Measurements from ENCODE around the gene SH3GL3. TPM values are rescaled to one million over a fixed set of nuclear protein-coding genes. Genes with fewer than 3 reads are reported as not detected.

SH3GL3 gene
- polyA plus RNA-seq, 2 of the 4 experiments (the other 2 are of a cell fraction) = 0.19 to 0.21 TPM

DNA sequence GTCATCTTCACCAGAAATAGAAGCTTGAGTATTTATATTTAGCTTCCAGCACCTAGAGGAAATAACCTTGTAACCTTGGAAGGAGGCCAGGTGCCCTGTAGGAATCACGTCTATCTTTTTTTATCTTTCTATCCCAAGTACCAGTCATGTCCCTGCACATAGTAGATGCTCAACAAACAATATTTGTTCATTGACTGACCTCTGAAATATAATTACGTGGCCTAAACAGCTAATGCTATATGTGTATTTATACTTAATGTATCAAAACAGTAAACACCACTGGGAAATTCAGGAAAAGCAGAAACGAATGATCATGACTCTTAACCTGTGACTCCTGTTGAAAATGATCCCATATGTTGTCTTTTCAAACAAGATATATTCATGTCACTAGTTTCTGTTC lies 108.9 kb downstream of the SH3GL3 start:
- DNase-seq (ENCODE audit: low read depth in 1 of 2, low spot score in 1 of 2) = no peak
- Histone ChIP-seq H3K27ac (no peak overlapping the region), H3K4me3 (no peak overlapping the region), H3K4me1 (no peaks in the 10 kb centered on the region), H3K4me2 (no peak overlapping the region), H3K9me3 (no peaks in the 10 kb centered on the region)
- no peak for TF ChIP-seq EP300 (IDR thresholded peaks at IDR 0.05)
- no peak for TF ChIP-seq MAZ (IDR thresholded peaks at IDR 0.05; ENCODE audit: borderline replicate concordance, low read depth, low read length)
- TF ChIP-seq HEYL (CRISPR knock-in tag; IDR thresholded peaks at IDR 0.05) = no peak
- TF ChIP-seq NPAS2 (CRISPR knock-in tag; IDR thresholded peaks at IDR 0.05; ENCODE audit: borderline replicate concordance) = no peak
- no peak for TF ChIP-seq EHF (CRISPR knock-in tag; IDR thresholded peaks at IDR 0.05)
- TF ChIP-seq POLR2A (IDR thresholded peaks at IDR 0.05; ENCODE audit: low read length) = no peak
- TF ChIP-seq, protein P1, sequence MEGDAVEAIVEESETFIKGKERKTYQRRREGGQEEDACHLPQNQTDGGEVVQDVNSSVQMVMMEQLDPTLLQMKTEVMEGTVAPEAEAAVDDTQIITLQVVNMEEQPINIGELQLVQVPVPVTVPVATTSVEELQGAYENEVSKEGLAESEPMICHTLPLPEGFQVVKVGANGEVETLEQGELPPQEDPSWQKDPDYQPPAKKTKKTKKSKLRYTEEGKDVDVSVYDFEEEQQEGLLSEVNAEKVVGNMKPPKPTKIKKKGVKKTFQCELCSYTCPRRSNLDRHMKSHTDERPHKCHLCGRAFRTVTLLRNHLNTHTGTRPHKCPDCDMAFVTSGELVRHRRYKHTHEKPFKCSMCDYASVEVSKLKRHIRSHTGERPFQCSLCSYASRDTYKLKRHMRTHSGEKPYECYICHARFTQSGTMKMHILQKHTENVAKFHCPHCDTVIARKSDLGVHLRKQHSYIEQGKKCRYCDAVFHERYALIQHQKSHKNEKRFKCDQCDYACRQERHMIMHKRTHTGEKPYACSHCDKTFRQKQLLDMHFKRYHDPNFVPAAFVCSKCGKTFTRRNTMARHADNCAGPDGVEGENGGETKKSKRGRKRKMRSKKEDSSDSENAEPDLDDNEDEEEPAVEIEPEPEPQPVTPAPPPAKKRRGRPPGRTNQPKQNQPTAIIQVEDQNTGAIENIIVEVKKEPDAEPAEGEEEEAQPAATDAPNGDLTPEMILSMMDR (IDR thresholded peaks at IDR 0.05) = no peak
- no peak for TF ChIP-seq GATA3 (IDR thresholded peaks at IDR 0.05; ENCODE audit: borderline replicate concordance)
- TF ChIP-seq RCOR1 (IDR thresholded peaks at IDR 0.05; ENCODE audit: low read depth, low read length) = no peak
- TF ChIP-seq FOSL2 (IDR thresholded peaks at IDR 0.05) = no peak
- no peak for TF ChIP-seq FOSL2 (CRISPR knock-in tag; IDR thresholded peaks at IDR 0.05)
- TF ChIP-seq, protein P2, sequence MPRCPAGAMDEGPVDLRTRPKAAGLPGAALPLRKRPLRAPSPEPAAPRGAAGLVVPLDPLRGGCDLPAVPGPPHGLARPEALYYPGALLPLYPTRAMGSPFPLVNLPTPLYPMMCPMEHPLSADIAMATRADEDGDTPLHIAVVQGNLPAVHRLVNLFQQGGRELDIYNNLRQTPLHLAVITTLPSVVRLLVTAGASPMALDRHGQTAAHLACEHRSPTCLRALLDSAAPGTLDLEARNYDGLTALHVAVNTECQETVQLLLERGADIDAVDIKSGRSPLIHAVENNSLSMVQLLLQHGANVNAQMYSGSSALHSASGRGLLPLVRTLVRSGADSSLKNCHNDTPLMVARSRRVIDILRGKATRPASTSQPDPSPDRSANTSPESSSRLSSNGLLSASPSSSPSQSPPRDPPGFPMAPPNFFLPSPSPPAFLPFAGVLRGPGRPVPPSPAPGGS (IDR thresholded peaks at IDR 0.05) = no peak
- TF ChIP-seq, protein P3, sequence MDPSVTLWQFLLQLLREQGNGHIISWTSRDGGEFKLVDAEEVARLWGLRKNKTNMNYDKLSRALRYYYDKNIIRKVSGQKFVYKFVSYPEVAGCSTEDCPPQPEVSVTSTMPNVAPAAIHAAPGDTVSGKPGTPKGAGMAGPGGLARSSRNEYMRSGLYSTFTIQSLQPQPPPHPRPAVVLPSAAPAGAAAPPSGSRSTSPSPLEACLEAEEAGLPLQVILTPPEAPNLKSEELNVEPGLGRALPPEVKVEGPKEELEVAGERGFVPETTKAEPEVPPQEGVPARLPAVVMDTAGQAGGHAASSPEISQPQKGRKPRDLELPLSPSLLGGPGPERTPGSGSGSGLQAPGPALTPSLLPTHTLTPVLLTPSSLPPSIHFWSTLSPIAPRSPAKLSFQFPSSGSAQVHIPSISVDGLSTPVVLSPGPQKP (IDR thresholded peaks at IDR 0.05; ENCODE audit: low read depth, low read length) = no peak
- no peak for TF ChIP-seq JUN (IDR thresholded peaks at IDR 0.05)
- no peak for TF ChIP-seq TFCP2L1 (CRISPR knock-in tag; IDR thresholded peaks at IDR 0.05)
- no peak for TF ChIP-seq HDAC2 (IDR thresholded peaks at IDR 0.05)
- no peak for TF ChIP-seq CHD4 (IDR thresholded peaks at IDR 0.05; ENCODE audit: borderline replicate concordance)
- TF ChIP-seq KDM1A (IDR thresholded peaks at IDR 0.05; ENCODE audit: low read depth) = no peak
- no peak for TF ChIP-seq SREBF2 (IDR thresholded peaks at IDR 0.05)
- no peak for TF ChIP-seq NFE2L2 (conservative IDR thresholded peaks at IDR 0.05; ENCODE audit: low read length)
- POLR2A ChIA-PET = no interaction called here
- 4% methylated on average over 3 of the region's 3 CpGs for WGBS (ENCODE audit: missing lambda C conversion rate)
- ATAC-seq = no peak
- CTCF ChIA-PET = interaction anchor here (0.8 to 16.0 kb wide), 8 partner anchors 9 to 376 kb away, joined by 3 to 249 read pairs (median 4); partner anchors contain the start of gene SH3GL3
- no peak for FAIRE-seq

DNA sequence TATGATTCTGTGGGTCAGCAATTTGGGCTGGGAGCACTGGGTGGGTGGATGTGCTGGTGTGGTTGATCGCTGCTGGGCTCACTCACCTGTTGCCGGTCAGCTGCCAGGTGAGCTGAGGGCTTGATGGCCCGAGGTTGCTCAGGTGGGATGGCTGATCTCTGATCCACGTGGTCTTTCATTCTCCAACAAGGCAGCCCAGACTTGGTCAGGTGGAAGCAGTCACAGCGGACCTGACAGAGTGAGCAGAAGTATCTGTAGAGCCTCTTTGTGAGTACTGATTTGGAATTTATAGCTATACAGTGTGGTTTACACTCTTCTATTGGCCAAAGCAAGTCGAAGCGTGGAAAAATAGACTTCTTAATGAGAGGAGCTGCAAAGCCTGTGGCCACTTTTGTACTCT lies 109.6 kb downstream of the SH3GL3 start:
- POLR2A ChIA-PET = no interaction called here
- Histone ChIP-seq H3K27ac (no peak overlapping the region), H3K4me2 (no peak overlapping the region), H3K4me1 (no peaks in the 10 kb centered on the region), H3K9me3 (no peaks in the 10 kb centered on the region), H3K4me3 (no peak overlapping the region)
- CTCF ChIA-PET = interaction anchor here (1.0 to 16.0 kb wide), 7 partner anchors 9 to 309 kb away, joined by 3 to 249 read pairs (median 8); partner anchors contain the start of gene SH3GL3
- FAIRE-seq (no peak), ATAC-seq (no peak), DNase-seq (ENCODE audit: low read depth in 1 of 2, low spot score in 1 of 2) (no peak)
- WGBS (ENCODE audit: missing lambda C conversion rate) = 37% methylated on average over 7 of the region's 7 CpGs
- TF ChIP-seq FOXS1 (CRISPR knock-in tag; IDR thresholded peaks at IDR 0.05) (no peak), EHF (CRISPR knock-in tag; IDR thresholded peaks at IDR 0.05) (no peak), GATA3 (IDR thresholded peaks at IDR 0.05; ENCODE audit: borderline replicate concordance) (no peak), CBX2 (IDR thresholded peaks at IDR 0.05; ENCODE audit: borderline replicate concordance, low read depth) (no peak), NR3C1 (IDR thresholded peaks at IDR 0.05) (no peak), CEBPB (IDR thresholded peaks at IDR 0.05) (no peak), MYC (IDR thresholded peaks at IDR 0.05; ENCODE audit: borderline replicate concordance, low read length) (no peak), NFE2L2 (conservative IDR thresholded peaks at IDR 0.05; ENCODE audit: low read length) (no peak), HDAC2 (IDR thresholded peaks at IDR 0.05) (no peak), EP300 (IDR thresholded peaks at IDR 0.05) (no peak), MAFK (IDR thresholded peaks at IDR 0.05; ENCODE audit: partially characterized antibody) (no peak)
- TF ChIP-seq, protein P4, sequence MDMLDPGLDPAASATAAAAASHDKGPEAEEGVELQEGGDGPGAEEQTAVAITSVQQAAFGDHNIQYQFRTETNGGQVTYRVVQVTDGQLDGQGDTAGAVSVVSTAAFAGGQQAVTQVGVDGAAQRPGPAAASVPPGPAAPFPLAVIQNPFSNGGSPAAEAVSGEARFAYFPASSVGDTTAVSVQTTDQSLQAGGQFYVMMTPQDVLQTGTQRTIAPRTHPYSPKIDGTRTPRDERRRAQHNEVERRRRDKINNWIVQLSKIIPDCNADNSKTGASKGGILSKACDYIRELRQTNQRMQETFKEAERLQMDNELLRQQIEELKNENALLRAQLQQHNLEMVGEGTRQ (IDR thresholded peaks at IDR 0.05) = no peak
- TF ChIP-seq, protein P5, sequence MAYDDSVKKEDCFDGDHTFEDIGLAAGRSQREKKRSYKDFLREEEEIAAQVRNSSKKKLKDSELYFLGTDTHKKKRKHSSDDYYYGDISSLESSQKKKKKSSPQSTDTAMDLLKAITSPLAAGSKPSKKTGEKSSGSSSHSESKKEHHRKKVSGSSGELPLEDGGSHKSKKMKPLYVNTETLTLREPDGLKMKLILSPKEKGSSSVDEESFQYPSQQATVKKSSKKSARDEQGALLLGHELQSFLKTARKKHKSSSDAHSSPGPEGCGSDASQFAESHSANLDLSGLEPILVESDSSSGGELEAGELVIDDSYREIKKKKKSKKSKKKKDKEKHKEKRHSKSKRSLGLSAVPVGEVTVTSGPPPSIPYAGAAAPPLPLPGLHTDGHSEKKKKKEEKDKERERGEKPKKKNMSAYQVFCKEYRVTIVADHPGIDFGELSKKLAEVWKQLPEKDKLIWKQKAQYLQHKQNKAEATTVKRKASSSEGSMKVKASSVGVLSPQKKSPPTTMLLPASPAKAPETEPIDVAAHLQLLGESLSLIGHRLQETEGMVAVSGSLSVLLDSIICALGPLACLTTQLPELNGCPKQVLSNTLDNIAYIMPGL (CRISPR knock-in tag; IDR thresholded peaks at IDR 0.05; ENCODE audit: borderline replicate concordance) = no peak
- TF ChIP-seq, protein P6, sequence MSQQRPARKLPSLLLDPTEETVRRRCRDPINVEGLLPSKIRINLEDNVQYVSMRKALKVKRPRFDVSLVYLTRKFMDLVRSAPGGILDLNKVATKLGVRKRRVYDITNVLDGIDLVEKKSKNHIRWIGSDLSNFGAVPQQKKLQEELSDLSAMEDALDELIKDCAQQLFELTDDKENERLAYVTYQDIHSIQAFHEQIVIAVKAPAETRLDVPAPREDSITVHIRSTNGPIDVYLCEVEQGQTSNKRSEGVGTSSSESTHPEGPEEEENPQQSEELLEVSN (IDR thresholded peaks at IDR 0.05; ENCODE audit: borderline replicate concordance, low read depth) = no peak
